DMS114 treated with DMSO at 0.1 percent for 48 hours (cell line): ENCODE measurements around the gene TRDMT1.
"Not testable (repeated sequence)": the region's sequence is repeated elsewhere in the genome, so short reads cannot be mapped to it uniquely, and the experiment has no call there.

Experiments used
- DNase-seq: peaks from one replicate; lab custom pipeline; 2025; ENCODE audit not compliant: unreplicated experiment; lab: John Stamatoyannopoulos, UW

TRDMT1 gene

DNA sequence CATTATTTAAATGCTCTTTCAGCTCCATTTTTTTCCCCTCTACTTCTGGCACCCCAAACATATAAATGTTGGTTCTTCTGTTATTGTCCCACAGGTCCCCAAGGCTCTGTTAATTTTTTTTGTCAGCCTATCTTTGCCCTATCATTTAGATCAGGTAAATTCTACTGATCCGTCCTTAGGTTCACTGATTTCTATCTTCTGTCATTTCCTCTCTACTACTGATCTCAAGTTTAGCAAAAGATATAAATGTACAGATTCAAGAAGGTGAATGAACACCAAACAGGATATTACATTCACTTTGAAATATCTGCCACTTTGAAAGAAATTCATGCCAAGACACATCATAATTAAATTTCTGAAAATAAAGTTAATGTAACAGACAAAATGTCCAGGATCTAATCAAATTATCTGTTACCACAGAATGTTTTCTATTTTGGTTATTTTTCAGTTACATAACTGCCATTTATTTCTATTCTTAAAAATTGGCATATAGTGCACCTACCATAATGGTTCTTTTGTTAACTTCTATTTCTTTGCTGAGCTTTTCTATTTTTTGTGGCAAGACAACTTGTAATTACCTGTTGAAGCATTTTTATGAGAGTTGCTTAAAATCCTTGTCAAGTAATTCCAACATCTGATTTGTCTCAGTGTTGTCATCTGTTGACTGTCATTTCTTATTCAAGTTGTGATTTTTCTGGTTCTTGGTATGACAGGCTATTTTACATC, 59.8 kb downstream of the TRDMT1 start:
- DNase-seq = no peak

DNA sequence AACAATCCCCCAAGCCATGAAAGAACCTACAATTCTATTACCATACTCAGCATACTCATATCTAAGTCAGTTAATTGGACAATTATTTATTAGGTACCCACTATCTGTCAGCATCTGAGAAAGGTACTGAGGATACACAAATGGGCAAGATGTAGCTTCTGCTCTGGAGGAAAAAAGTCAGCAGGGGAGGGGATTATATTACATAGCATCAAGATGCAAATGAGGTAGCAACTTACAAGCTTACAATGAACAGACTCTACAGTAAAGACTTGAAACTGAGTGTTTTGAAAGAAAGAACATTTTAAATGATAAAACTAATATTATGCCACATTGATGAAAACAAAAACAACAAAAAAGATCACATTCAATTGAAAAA, 61.1 kb downstream of the TRDMT1 start:
- no peak for DNase-seq

DNA sequence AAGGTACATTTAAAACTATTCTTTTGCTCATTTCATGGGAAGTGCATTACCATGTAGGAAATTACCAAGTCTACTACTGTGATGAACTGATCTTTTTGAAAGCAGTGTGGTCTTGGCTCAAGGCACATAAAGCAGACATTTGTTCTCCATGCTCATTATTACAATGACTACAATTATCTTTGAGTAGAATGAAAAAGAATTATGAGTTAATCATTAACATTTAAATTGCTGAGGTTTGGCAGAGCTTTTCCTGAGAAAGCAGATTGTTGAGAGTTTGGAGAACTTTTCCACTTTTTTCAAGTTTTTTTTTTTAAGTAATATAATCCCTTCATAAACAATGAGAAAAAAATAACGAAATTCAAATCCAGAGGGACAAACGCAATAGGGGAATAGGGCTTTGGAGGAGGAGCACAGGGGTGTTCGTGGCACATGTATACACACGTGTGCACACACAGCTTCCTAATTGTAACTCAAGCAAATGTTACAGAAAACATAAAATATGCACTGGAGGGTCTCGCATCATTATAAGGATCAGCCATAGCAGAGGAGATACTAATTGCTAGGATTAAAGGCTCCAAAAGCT, 62.9 kb downstream of the TRDMT1 start:
- no peak for DNase-seq

DNA sequence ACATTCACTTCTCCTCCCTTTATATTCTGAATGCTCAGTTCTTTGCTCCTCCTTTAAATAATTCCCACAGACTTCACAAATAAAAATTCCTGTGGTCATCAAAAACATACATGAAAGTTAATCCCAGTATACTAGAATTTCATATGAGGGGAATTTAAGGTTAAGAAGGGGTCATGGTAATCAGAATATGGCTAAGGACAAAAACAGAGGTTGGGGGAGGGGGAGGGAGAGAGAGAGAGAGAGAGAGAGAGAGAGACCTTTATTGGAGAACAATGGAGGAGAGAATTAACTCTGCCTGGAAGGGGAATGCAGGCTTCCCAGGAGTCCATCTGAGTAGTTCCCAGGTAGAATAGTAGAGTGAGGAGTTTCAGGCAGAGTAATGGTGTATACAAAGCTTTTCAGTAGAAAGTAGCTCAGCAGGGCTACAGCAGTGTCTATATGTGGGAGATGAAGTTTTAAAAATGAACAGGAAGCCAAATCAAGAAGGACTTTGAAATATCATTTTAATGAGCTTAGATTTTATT, 66.7 kb downstream of the TRDMT1 start:
- no peak for DNase-seq

DNA sequence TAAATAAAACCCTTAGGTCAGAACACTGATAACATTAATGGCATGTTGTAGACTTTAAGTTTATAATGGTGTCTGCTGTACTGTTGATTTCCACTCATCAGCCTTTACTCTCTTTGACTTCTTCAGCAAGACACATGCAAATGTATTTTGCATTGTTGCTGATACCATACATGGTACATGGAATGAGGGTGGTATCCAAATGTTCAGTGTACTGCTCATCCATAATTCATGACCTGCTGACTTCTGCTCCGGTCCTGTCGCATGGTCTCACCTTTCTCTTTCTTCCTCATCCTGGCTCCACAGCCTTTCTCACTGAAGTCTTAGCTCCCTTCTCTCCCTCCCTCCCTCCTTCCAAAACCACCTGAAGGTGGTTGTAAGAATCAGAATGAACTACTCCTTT, 67.2 kb downstream of the TRDMT1 start:
- DNase-seq = no peak

DNA sequence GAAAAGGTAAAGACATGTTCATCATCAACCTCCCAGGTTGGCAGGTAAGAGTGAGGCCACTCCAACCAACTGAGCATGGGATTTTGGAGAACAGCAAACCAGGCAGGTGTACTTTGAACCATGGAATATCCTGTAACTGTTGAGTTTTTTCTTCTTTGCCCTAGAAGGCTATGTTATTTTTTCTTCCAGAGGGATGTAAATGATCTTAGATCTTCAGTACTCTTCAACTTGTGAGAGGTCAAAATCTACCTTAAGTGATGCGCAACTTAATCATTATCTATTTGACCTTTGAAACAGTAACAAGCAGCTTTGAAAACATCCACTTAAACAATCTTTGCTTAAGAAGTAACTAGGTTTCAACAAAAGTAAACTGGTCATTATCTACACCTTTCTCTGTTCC, 71.7 kb downstream of the TRDMT1 start, which contains the start of gene CUBN:
CUBN (minus strand) TSS at position 71 of the 400 bp plus-strand sequence; CDS start at position 25, 46 bp downstream.
- no peak for DNase-seq

DNA sequence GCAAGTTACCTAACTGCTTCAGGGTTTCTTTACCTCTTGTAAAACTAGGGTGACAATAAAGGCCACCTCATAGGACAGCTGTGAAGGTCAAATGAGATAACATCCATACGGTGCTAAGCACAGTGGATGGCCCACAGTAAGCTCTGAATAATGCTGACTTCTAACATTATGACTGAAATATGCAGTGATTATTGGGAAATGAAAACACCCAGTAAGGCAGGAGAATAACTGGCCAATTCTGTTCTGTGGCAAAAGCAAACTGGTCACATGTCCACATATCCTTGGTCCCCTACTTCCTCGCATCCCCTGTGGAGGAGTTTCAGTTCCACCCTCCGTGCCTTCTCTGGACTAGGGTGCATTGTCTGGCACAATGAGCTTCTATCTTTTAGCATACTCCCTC, 73.2 kb downstream of the TRDMT1 start:
- no peak for DNase-seq

DNA sequence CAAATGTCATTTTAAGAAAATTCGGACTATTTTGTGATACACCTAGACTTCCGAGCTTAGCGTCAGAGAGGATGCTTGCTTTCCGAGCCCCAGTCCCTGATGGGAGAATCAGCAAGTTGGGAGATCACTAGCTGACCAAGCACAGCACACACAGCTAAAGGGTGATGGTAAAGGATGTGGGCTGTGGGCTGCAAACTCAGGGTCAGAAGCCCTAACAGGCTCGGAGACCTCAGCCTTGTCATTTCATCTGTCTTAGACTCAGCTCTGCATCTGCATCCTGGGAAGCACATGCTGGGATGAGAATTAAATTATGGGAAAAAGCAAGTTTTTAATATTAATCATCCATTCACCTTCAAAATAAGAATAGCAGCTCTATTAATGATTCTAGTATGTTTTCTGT, 75.1 kb downstream of the TRDMT1 start:
- no peak for DNase-seq

DNA sequence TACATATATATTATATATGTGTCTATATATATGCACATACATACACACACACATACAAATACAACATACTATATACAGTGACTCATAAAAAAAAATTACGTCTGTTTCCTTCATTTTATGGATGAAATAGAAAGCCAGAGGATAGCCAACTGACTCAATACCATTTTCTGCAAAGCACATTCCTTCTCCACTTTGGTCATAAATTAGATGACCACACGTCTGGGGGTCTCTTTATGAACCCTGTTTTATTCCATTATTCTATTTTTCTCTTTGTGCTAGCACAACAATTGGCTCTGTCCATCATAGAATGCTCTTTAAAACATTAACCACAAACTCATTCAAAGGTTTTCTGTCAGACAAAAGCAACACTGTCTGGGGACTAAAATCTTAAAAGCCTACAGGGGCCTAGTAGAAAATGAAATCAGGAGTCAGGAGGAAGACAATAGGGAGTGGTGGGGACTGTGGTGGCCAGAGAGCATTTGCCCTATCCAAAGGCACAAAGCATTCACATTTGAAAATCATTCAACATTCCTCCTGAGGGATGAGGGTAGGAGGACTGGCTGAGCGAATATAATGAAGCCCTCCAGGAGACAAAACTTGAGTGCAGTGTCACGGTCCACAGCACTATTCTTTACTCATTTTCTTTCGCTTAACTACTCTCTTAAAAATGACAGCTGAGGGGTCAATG, 76.1 kb downstream of the TRDMT1 start:
- no peak for DNase-seq

DNA sequence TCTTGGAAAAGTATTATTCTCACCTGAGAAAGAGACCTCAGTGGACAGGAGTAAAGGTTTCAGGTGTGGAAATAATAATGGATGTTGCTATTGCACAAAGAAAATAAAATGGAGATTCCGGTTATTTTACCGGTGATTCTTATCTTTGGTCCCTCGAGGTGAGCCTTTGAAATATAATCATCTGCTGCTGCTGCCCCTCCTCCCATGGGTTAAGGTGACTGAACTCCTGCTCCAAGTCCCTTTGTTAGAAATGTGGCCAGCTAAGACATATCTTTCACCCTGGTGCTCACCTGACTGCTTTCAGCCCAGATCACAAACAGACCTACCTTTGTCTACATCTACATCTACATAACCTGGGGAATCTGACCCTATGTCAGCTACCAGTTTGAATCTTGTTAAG, 77.5 kb downstream of the TRDMT1 start:
- no peak for DNase-seq

DNA sequence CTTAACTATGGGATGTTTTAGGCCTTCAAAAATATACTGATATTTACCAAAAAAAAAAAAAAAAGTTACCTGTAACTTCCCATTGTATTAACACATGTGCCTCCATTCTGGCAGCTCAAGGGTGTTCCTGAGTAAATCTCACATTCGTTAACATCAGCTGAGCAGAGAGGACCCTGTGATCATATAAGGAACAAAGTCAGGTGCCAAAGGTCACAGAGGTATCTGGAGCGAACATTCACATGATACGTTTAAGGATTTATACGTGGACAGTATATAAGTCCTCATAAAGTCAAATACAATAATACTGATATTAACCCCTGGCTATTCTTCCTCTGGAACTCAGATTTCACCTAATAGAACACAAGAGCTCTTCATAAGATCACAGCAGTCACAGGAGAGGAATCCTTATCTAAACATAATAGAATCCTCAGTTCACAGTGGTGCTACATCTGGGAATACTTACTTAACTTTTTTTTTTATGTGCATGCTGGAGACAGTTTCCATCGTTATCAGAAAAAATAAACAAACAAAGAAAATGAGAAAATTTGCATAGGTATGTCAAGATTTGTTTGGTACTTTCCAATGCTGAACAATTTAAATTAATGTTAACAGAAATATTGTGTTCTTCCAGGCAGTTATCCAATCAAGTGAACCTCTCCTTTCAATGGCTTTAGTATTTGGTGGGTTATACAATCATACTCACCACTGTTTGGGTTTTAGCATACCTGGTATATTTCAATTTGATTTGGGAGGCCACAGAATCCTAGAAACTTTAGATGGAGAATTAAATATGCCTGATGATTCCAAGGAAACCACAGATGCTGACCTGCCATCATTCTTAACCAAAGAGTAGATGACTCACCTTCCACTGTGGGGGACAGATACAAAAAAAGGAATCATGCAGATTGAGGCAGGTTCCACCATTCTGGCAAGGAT, 78.5 kb downstream of the TRDMT1 start:
- DNase-seq = no peak

DNA sequence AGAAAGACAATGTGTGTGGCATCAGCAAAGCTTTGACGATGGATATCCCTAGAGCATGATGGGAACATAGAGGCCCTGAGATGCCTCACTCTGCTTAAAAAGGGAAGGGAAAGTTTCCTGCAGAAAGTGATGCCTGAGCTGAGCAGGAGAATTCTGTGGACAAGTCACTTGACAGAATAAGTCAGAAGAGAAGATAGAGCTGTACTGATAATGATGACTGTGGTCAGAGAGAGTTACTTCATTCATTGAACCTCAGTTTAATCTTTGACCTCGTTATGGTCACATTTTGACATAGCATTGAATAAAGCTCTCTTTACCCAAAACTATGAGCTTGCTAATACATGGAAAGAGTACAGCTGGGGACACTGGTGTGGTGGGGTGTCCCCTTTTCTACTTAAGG, 79.4 kb downstream of the TRDMT1 start:
- no peak for DNase-seq

DNA sequence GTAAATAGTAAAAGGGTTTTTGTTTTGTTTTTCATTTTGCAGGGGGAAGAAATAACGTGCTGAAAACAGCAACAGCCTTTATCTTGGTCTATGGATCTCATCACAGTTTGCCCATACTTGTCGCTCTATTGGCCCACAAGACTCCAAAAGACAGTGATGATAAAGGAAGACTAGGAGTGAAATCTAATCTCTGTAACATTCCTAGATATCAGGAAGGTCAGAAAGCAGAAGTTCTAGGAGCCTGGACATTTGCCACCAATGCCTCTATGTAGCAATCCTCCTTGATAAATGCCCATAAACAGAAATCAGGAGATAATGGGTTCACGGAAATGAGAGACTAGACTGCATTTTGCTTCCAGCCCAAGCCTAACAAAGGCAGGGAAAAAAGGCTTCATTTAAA, 80.8 kb downstream of the TRDMT1 start:
- DNase-seq = no peak

DNA sequence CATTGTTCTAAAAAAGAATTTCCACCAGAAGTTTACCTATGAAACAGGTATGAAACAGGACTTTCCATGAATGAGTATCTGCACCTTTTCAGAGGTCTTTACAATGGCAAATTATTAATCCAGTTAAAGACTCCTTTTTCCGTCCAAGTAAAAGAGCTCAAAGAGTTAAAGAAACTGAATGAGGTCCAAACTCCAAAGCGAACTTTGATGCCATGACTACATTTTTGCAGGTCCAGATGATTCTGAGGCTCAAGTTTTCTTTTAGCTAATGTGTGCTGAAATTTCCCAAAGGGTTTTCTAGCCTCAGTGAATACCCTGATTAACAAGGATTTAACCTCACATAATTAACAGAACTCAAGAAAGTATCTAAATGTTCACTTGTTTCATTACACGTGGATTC, 81.6 kb downstream of the TRDMT1 start:
- no peak for DNase-seq

DNA sequence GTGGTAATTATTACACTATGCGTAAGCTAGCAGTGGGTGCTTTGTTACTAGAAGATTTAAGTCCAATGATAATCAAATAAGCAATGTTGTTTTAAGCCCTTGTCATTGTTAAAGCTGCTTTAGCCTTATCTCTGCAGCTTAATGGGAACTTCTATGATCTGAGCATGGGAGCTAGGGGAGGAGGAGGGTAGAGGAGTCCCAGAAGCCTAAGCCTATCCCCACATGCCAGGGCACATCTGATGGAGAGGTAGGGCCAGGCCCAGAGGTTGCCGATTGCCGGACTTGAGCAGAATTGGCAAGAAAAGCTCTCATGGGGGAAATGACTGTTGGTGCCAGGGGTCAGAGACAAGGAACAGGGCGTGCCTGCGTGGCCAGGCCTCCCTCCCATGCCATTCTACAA, 85.3 kb downstream of the TRDMT1 start:
- DNase-seq = no peak

DNA sequence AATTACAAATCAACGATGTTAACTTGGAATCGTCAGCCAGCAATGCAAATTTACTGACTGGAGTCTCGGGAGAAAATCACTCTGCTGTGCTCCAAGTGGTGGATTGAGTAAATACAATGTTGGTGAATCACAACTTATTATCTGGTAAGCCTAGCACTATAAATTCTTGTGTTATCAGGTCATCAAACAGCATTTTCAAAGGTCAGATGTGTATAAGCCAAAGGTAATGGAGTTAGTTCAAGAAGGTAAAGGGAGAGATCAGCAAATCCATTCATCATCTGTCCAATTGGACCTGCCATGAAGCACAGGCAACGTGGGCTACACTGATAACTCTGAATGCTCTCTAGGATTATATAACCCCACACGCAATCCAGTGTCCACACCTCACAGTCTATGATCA, 85.8 kb downstream of the TRDMT1 start:
- no peak for DNase-seq

DNA sequence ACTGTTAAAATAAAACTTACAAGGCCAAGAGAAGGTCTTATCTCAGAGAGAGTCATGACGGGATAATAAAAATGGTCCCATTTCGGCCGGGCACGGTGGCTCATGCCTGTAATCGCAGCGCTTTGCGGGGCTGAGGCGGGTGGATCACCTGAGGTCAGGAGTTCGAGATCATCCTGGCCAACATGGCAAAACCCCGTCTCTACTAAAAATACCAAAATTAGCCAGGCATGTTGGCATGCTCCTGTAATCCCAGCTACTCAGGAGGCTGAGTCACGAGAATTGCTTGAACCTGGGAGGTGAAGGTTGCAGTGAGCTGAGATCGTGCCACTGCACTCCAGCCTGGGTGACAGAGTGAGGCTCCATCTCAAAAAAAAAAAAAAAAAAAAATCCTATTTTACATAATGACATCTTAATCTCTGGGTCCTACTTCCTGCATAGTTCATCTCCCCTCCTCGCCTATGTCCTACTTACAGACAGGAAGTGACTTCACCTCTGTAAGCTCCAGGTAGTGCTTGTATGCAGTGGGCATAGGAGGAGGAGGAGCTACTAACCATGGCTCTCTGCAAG, 86.5 kb downstream of the TRDMT1 start:
- not testable (repeated sequence) for DNase-seq

DNA sequence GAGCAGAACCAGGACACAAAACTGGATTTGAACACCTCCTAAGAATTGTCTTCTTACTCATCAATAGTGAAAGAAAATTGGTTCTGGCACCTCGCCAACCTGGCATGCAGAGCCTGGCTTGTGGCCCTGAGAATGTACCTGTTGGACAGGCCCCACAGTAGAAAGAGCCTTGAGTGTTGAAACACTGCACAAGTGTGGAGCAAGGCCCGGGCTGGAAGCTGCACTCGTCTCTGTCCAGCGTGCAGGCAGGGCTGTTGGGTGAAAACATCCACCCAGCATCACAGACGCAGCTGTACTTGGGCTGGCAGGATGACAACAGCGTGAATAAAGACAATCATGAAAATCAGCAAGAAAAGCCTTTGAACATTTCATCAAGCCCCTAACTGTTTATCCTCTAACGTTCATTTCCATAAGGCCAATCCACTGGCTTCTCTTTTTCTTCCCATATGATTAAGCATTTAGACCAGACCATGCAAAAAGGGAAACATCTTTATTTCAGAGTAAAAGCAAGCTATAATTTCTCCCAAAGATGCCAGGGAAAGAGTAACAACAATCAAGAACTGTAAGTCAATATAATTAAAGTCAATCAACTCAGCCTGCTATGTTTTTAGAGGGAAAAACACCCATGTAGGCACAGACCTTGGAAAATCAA, 87.5 kb downstream of the TRDMT1 start:
- no peak for DNase-seq

DNA sequence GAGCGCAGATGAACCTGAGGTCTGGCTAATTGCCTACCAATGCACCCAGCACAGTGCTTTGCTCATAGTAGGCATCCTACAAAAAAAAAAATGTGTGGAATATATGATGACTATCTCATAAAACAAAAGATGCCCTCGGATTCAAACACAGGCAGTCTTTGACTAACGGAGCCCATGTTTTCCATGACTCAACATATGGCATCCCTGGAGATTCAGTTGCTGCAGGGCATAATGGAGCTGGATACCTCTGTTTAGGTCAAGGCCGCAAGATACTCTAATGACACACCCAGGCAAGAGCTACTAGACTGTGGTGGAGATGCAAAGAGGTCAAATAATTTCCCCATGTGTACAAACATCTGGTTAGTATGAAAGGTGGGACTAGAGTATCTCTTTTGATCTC, 88.1 kb downstream of the TRDMT1 start:
- DNase-seq = no peak

DNA sequence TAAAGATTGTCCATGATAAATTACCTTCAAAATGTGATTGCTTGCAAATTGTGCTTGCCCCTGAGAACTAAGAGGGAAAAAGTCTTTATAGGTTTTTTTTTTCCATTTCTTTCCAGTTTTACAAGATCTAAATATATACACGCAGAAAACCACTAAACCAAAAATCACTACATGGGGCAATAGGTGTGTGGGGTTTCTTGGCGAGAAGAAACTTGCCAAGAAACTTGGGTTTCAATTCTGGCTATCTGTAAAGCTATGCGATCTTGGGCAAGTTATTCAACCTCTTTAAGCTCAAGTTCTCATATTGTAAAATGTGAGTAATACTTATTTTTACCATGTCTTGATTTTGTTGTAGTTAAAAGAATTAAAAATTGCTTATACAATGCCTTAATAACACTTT, 88.9 kb downstream of the TRDMT1 start:
- no peak for DNase-seq
